ENCODE results near the gene PLEKHA5. TPM values are rescaled to one million over a fixed set of nuclear protein-coding genes. Genes with fewer than 3 reads are reported as not detected.
"Not testable (repeated sequence)": the region's sequence is repeated elsewhere in the genome, so short reads cannot be mapped to it uniquely, and the experiment has no call there.

PLEKHA5 gene
- total RNA-seq, 1 donor from 2014 or later: 49.1 TPM

- no peak for DNase-seq
These were observed 39.7 kb downstream of the PLEKHA5 start for GRCh38 chr12:19169222-19169621.

- not testable (repeated sequence) for DNase-seq
These were observed 40.8 kb downstream of the PLEKHA5 start for GRCh38 chr12:19170286-19170685.

GRCh38 chr12:19171731-19172130 is 42.2 kb downstream of the PLEKHA5 start:
- DNase-seq: no peak

GRCh38 chr12:19177754-19178153 is 48.2 kb downstream of the PLEKHA5 start:
- DNase-seq: no peak

- DNase-seq: no peak
These were observed 50.5 kb downstream of the PLEKHA5 start for GRCh38 chr12:19179986-19180385.

GRCh38 chr12:19181666-19182426 is 52.3 kb downstream of the PLEKHA5 start:
- DNase-seq: peak; percentile 40

GRCh38 chr12:19183121-19183838 is 53.7 kb downstream of the PLEKHA5 start:
- DNase-seq: no peak

- DNase-seq: no peak
These were observed 55.9 kb downstream of the PLEKHA5 start for GRCh38 chr12:19185262-19185929.

GRCh38 chr12:19186722-19187661 is 57.5 kb downstream of the PLEKHA5 start:
- peak; percentile 29 for DNase-seq

- peak; percentile 73 for DNase-seq
These were observed 60.0 kb downstream of the PLEKHA5 start for GRCh38 chr12:19189522-19189921.

GRCh38 chr12:19190292-19191031 is 60.9 kb downstream of the PLEKHA5 start:
- DNase-seq: peak; percentile 23

- DNase-seq: no peak
These were observed 61.6 kb downstream of the PLEKHA5 start for GRCh38 chr12:19191089-19191488.

- no peak for DNase-seq
These were observed 62.0 kb downstream of the PLEKHA5 start for GRCh38 chr12:19191563-19191962.

- no peak for DNase-seq
These were observed 63.2 kb downstream of the PLEKHA5 start for GRCh38 chr12:19192710-19193109.

GRCh38 chr12:19194963-19195362 is 65.4 kb downstream of the PLEKHA5 start:
- DNase-seq: no peak

- DNase-seq: no peak
These were observed 67.6 kb downstream of the PLEKHA5 start for GRCh38 chr12:19196959-19197630.

- no peak for DNase-seq
These were observed 68.7 kb downstream of the PLEKHA5 start for GRCh38 chr12:19198272-19198671.

GRCh38 chr12:19199332-19199731 is 69.8 kb downstream of the PLEKHA5 start:
- DNase-seq: no peak

- DNase-seq: no peak
These were observed 70.7 kb downstream of the PLEKHA5 start for GRCh38 chr12:19200261-19200660.

GRCh38 chr12:19201661-19202060 is 72.1 kb downstream of the PLEKHA5 start:
- DNase-seq: no peak

GRCh38 chr12:19203013-19203412 is 73.5 kb downstream of the PLEKHA5 start:
- no peak for DNase-seq

Data from skin of body (tissue), 2 donors.